Endometrium (tissue), 2 donors: ENCODE data around the gene REEP6.
A peak's percentile ranks its signal among the peaks of the same experiment; 100 is the strongest.
"Not testable (repeated sequence)": the region's sequence is repeated elsewhere in the genome, so short reads cannot be mapped to it uniquely, and the experiment has no call there.

Experiments
- FAIRE-seq: peaks from 2 replicates; lab custom pipeline; 2012; peaks lifted over from hg19 to GRCh38; lab: Jason Lieb, UNC
- donor health status: control.
- donor health status: control.

REEP6 gene

GRCh38 chr19:1490311-1491113 is 469 bp upstream of the REEP6 start, which contains the start of gene PCSK4:
PCSK4 (minus strand) TSS chr19:1490350; CDS start chr19:1490346, 4 bp downstream.
- FAIRE-seq, result peak; percentile 78

- FAIRE-seq, result no peak
These were observed 829 bp downstream of the REEP6 start for GRCh38 chr19:1491849-1492170.

- no peak for FAIRE-seq
These were observed 1.6 kb downstream of the REEP6 start for GRCh38 chr19:1492474-1493006.

- no peak for FAIRE-seq
These were observed 3.3 kb downstream of the REEP6 start for GRCh38 chr19:1494115-1494815.

- FAIRE-seq, result no peak
These were observed 4.2 kb downstream of the REEP6 start for GRCh38 chr19:1495051-1495798.

GRCh38 chr19:1495799-1496713 is 5.1 kb downstream of the REEP6 start:
- no peak for FAIRE-seq

- no peak for FAIRE-seq
These were observed 6.0 kb downstream of the REEP6 start for GRCh38 chr19:1496714-1497577.

GRCh38 chr19:1497578-1498235 is 6.7 kb downstream of the REEP6 start:
- no peak for FAIRE-seq

- not testable (repeated sequence) for FAIRE-seq
These were observed 8.2 kb downstream of the REEP6 start for GRCh38 chr19:1499231-1499630.

- no peak for FAIRE-seq
These were observed 10.2 kb downstream of the REEP6 start for GRCh38 chr19:1501200-1501595.

- FAIRE-seq, result no peak
These were observed 11.6 kb downstream of the REEP6 start for GRCh38 chr19:1502433-1503088.

- no peak for FAIRE-seq
These were observed 12.3 kb downstream of the REEP6 start for GRCh38 chr19:1503089-1503924.

GRCh38 chr19:1503925-1504773 is 13.2 kb downstream of the REEP6 start:
- FAIRE-seq, result no peak

- no peak for FAIRE-seq
These were observed 14.0 kb downstream of the REEP6 start for GRCh38 chr19:1505012-1505411.

GRCh38 chr19:1505991-1506881 is 15.3 kb downstream of the REEP6 start:
- FAIRE-seq, result no peak

GRCh38 chr19:1507192-1507660 is 16.2 kb downstream of the REEP6 start:
- no peak for FAIRE-seq
